ENCODE results near the gene DGKI. TPM values are rescaled to one million over a fixed set of nuclear protein-coding genes. Genes with fewer than 3 reads are reported as not detected.

The DGKI gene
- total RNA-seq, 1 donor from 2014 or later: 5.5 TPM

DNA sequence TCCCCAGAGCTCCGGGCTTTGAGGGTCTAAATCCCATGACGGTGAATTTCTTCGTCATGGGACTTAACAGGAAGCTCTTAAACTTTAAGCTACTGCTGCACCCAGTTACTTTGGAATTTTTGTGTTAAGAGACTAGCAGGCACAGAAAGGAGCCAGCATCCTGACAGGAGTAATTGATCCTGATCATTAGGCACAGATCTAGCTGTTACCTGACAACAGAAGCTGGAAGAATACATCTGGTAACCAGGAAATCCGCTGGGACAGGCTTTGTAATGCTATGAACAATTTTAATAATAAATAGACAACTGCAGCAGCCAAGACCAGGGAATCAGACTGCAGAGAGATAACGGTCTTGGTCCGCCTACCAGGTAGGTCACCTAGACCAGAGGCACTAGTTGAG lies 210.9 kb downstream of the DGKI start:
- Mint-ChIP-seq H3K4me3 (no peak overlapping the region), H3K27me3 (ENCODE audit: insufficient read depth, low read depth) (peaks cover 4% of the 10 kb centered on the region), H3K27ac (no peak overlapping the region), H3K36me3 (no peaks in the 10 kb centered on the region), H3K4me1 (no peaks in the 10 kb centered on the region), H3K9me3 (no peaks in the 10 kb centered on the region)
- Histone ChIP-seq H3K79me2 (ENCODE audit: low read depth) (no peaks in the 10 kb centered on the region), H3K4me3 (no peak overlapping the region), H3F3A (ENCODE audit: low read depth) (no peaks in the 10 kb centered on the region), H3K9me3 (ENCODE audit: low read depth) (no peaks in the 10 kb centered on the region), H3K4me1 (no peaks in the 10 kb centered on the region), H2AFZ (replicated peaks) (no peak overlapping the region), H3K4me2 (no peak overlapping the region), H3K27ac (no peak overlapping the region), H3K36me3 (no peaks in the 10 kb centered on the region), H4K20me1 (ENCODE audit: low read depth) (no peaks in the 10 kb centered on the region), H3K9ac (no peak overlapping the region), H3K27me3 (no peaks in the 10 kb centered on the region)
- DNase-seq (ENCODE audit: low spot score): no peak
- TF ChIP-seq, protein P1, sequence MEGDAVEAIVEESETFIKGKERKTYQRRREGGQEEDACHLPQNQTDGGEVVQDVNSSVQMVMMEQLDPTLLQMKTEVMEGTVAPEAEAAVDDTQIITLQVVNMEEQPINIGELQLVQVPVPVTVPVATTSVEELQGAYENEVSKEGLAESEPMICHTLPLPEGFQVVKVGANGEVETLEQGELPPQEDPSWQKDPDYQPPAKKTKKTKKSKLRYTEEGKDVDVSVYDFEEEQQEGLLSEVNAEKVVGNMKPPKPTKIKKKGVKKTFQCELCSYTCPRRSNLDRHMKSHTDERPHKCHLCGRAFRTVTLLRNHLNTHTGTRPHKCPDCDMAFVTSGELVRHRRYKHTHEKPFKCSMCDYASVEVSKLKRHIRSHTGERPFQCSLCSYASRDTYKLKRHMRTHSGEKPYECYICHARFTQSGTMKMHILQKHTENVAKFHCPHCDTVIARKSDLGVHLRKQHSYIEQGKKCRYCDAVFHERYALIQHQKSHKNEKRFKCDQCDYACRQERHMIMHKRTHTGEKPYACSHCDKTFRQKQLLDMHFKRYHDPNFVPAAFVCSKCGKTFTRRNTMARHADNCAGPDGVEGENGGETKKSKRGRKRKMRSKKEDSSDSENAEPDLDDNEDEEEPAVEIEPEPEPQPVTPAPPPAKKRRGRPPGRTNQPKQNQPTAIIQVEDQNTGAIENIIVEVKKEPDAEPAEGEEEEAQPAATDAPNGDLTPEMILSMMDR (IDR thresholded peaks at IDR 0.05): no peak
- TF ChIP-seq EZH2 (IDR thresholded peaks at IDR 0.05): no peak
- TF ChIP-seq EZH2phosphoT487 (IDR thresholded peaks at IDR 0.05): no peak

DNA sequence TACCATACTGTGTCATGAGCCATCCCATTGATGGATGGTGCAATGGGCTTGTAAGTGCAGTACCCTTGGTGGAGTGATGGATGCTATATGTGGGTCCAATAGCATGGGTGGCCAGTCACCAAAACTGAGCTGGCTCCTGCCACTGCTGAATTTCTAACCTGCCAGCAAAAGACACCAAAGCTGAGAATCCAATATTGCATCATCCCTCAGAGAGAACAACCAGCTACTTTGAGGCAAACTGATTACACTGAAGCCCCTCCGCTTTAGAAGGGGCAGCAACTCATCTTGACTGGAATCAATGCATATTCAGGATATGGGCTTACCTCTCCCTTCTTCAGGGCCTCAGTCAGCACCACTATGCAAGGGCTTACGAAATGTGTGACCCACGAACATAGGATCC lies 211.6 kb downstream of the DGKI start:
- TF ChIP-seq EZH2 (IDR thresholded peaks at IDR 0.05): no peak
- TF ChIP-seq EZH2phosphoT487 (IDR thresholded peaks at IDR 0.05): no peak
- TF ChIP-seq, protein P1 (IDR thresholded peaks at IDR 0.05): no peak
- no peaks in the 10 kb centered on the region for H3F3A ChIP-seq (ENCODE audit: low read depth)
- H3K27me3 ChIP-seq: no peaks in the 10 kb centered on the region
- H3K9me3 ChIP-seq (ENCODE audit: low read depth): no peaks in the 10 kb centered on the region
- H3K4me3 ChIP-seq: no peak overlapping the region
- no peak overlapping the region for H3K27ac ChIP-seq
- H3K4me3 Mint-ChIP-seq: no peak overlapping the region
- no peak overlapping the region for H3K9ac ChIP-seq
- DNase-seq (ENCODE audit: low spot score): no peak
- no peaks in the 10 kb centered on the region for H3K9me3 Mint-ChIP-seq
- no peaks in the 10 kb centered on the region for H3K36me3 Mint-ChIP-seq
- H3K27me3 Mint-ChIP-seq (ENCODE audit: insufficient read depth, low read depth): peaks cover 4% of the 10 kb centered on the region
- H3K4me2 ChIP-seq: no peak overlapping the region
- H3K4me1 Mint-ChIP-seq: no peaks in the 10 kb centered on the region
- H2AFZ ChIP-seq (replicated peaks): no peak overlapping the region
- no peaks in the 10 kb centered on the region for H4K20me1 ChIP-seq (ENCODE audit: low read depth)
- H3K79me2 ChIP-seq (ENCODE audit: low read depth): no peaks in the 10 kb centered on the region
- no peaks in the 10 kb centered on the region for H3K36me3 ChIP-seq
- no peaks in the 10 kb centered on the region for H3K4me1 ChIP-seq
- H3K27ac Mint-ChIP-seq: no peak overlapping the region

DNA sequence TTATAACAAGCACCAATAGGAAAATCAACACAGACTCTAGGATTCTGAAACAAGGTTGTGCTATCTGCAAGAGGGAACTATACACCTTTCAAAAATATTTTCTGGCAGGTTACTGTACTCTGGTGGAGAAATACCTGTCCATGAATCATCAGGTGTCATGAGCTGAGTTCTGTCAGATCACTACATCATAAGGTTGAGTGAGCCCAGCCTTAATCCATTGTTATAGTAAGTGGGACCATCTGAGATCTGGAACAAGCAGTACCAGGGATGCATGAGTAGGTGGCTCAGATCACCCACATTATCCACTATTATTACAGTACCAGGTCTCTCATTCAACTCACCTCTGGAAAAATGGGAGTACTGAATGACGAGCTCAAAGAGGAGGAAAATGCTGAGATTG lies 212.4 kb downstream of the DGKI start:
- H3K4me1 ChIP-seq: no peaks in the 10 kb centered on the region
- no peak overlapping the region for H2AFZ ChIP-seq (replicated peaks)
- H3K27ac ChIP-seq: no peak overlapping the region
- Mint-ChIP-seq H3K4me1 (no peaks in the 10 kb centered on the region), H3K27ac (no peak overlapping the region), H3K36me3 (no peaks in the 10 kb centered on the region), H3K4me3 (no peak overlapping the region), H3K9me3 (no peaks in the 10 kb centered on the region), H3K27me3 (ENCODE audit: insufficient read depth, low read depth) (peaks cover 2% of the 10 kb centered on the region)
- no peak for DNase-seq (ENCODE audit: low spot score)
- no peaks in the 10 kb centered on the region for H3K27me3 ChIP-seq
- H3K4me2 ChIP-seq: no peak overlapping the region
- H4K20me1 ChIP-seq (ENCODE audit: low read depth): no peaks in the 10 kb centered on the region
- H3K79me2 ChIP-seq (ENCODE audit: low read depth): no peaks in the 10 kb centered on the region
- no peak overlapping the region for H3K9ac ChIP-seq
- H3F3A ChIP-seq (ENCODE audit: low read depth): no peaks in the 10 kb centered on the region
- no peaks in the 10 kb centered on the region for H3K9me3 ChIP-seq (ENCODE audit: low read depth)
- H3K36me3 ChIP-seq: no peaks in the 10 kb centered on the region
- H3K4me3 ChIP-seq: no peak overlapping the region
- TF ChIP-seq, protein P1 (IDR thresholded peaks at IDR 0.05): no peak
- TF ChIP-seq EZH2phosphoT487 (IDR thresholded peaks at IDR 0.05) (no peak), EZH2 (IDR thresholded peaks at IDR 0.05) (no peak)

Measured in neural progenitor cell (in vitro differentiated cells).